ENCODE results near the gene LITAF.
"Not testable (repeated sequence)": the region's sequence is repeated elsewhere in the genome, so short reads cannot be mapped to it uniquely, and the experiment has no call there.

Gene LITAF

GRCh38 chr16:11504261-11504660 lies 82.5 kb downstream of the LITAF start:
- H3K27ac ChIP-seq (ENCODE audit: low read length); H3K9ac ChIP-seq (ENCODE audit: low read length); H3K9me3 ChIP-seq (ENCODE audit: control insufficient read depth, low read depth, low read length); H3K27me3 ChIP-seq (ENCODE audit: control insufficient read depth, insufficient read depth, low read length); H3K36me3 ChIP-seq (ENCODE audit: control insufficient read depth, low read depth, low read length); H3K4me3 ChIP-seq (ENCODE audit: low read length): not testable (repeated sequence)
- peaks cover 17% of the 10 kb centered on the region for H3K4me1 ChIP-seq (ENCODE audit: control insufficient read depth, low read depth, low read length)

GRCh38 chr16:11503566-11503965 lies 83.2 kb downstream of the LITAF start:
- Histone ChIP-seq H3K27ac (ENCODE audit: low read length) (no peak overlapping the region), H3K9me3 (ENCODE audit: control insufficient read depth, low read depth, low read length) (no peaks in the 10 kb centered on the region), H3K9ac (ENCODE audit: low read length) (no peak overlapping the region), H3K36me3 (ENCODE audit: control insufficient read depth, low read depth, low read length) (no peaks in the 10 kb centered on the region), H3K4me3 (ENCODE audit: low read length) (no peak overlapping the region), H3K27me3 (ENCODE audit: control insufficient read depth, insufficient read depth, low read length) (no peaks in the 10 kb centered on the region), H3K4me1 (ENCODE audit: control insufficient read depth, low read depth, low read length) (peaks cover 19% of the 10 kb centered on the region)

GRCh38 chr16:11502239-11502638 lies 84.5 kb downstream of the LITAF start:
- H3K9ac ChIP-seq (ENCODE audit: low read length), result no peak overlapping the region
- peak overlapping the region; percentile 18 for H3K4me3 ChIP-seq (ENCODE audit: low read length)
- no peaks in the 10 kb centered on the region for H3K27me3 ChIP-seq (ENCODE audit: control insufficient read depth, insufficient read depth, low read length)
- H3K9me3 ChIP-seq (ENCODE audit: control insufficient read depth, low read depth, low read length), result no peaks in the 10 kb centered on the region
- H3K4me1 ChIP-seq (ENCODE audit: control insufficient read depth, low read depth, low read length), result peaks cover 29% of the 10 kb centered on the region
- H3K36me3 ChIP-seq (ENCODE audit: control insufficient read depth, low read depth, low read length), result no peaks in the 10 kb centered on the region
- no peak overlapping the region for H3K27ac ChIP-seq (ENCODE audit: low read length)

GRCh38 chr16:11501632-11502031 lies 85.1 kb downstream of the LITAF start:
- Histone ChIP-seq H3K9me3 (ENCODE audit: control insufficient read depth, low read depth, low read length) (no peaks in the 10 kb centered on the region), H3K4me3 (ENCODE audit: low read length) (peak overlapping the region; percentile 18), H3K36me3 (ENCODE audit: control insufficient read depth, low read depth, low read length) (no peaks in the 10 kb centered on the region), H3K9ac (ENCODE audit: low read length) (no peak overlapping the region), H3K4me1 (ENCODE audit: control insufficient read depth, low read depth, low read length) (peaks cover 31% of the 10 kb centered on the region), H3K27ac (ENCODE audit: low read length) (no peak overlapping the region), H3K27me3 (ENCODE audit: control insufficient read depth, insufficient read depth, low read length) (no peaks in the 10 kb centered on the region)

GRCh38 chr16:11500700-11501346 lies 85.9 kb downstream of the LITAF start:
- Histone ChIP-seq H3K4me3 (ENCODE audit: low read length) (peak overlapping the region; percentile 18), H3K9ac (ENCODE audit: low read length) (no peak overlapping the region), H3K4me1 (ENCODE audit: control insufficient read depth, low read depth, low read length) (peaks cover 31% of the 10 kb centered on the region), H3K9me3 (ENCODE audit: control insufficient read depth, low read depth, low read length) (no peaks in the 10 kb centered on the region), H3K27me3 (ENCODE audit: control insufficient read depth, insufficient read depth, low read length) (no peaks in the 10 kb centered on the region), H3K36me3 (ENCODE audit: control insufficient read depth, low read depth, low read length) (no peaks in the 10 kb centered on the region), H3K27ac (ENCODE audit: low read length) (no peak overlapping the region)

- Histone ChIP-seq H3K9me3 (ENCODE audit: control insufficient read depth, low read depth, low read length) (no peaks in the 10 kb centered on the region), H3K4me3 (ENCODE audit: low read length) (no peak overlapping the region), H3K27me3 (ENCODE audit: control insufficient read depth, insufficient read depth, low read length) (no peaks in the 10 kb centered on the region), H3K4me1 (ENCODE audit: control insufficient read depth, low read depth, low read length) (peaks cover 31% of the 10 kb centered on the region), H3K9ac (ENCODE audit: low read length) (no peak overlapping the region), H3K27ac (ENCODE audit: low read length) (no peak overlapping the region), H3K36me3 (ENCODE audit: control insufficient read depth, low read depth, low read length) (no peaks in the 10 kb centered on the region)
Measured at GRCh38 chr16:11499295-11500089, 87.2 kb downstream of the LITAF start.

- no peak overlapping the region for H3K9ac ChIP-seq (ENCODE audit: low read length)
- H3K4me3 ChIP-seq (ENCODE audit: low read length), result no peak overlapping the region
- no peaks in the 10 kb centered on the region for H3K27me3 ChIP-seq (ENCODE audit: control insufficient read depth, insufficient read depth, low read length)
- no peaks in the 10 kb centered on the region for H3K36me3 ChIP-seq (ENCODE audit: control insufficient read depth, low read depth, low read length)
- H3K9me3 ChIP-seq (ENCODE audit: control insufficient read depth, low read depth, low read length), result no peaks in the 10 kb centered on the region
- H3K27ac ChIP-seq (ENCODE audit: low read length), result no peak overlapping the region
- H3K4me1 ChIP-seq (ENCODE audit: control insufficient read depth, low read depth, low read length), result peaks cover 31% of the 10 kb centered on the region
Measured at GRCh38 chr16:11498683-11499082, 88.0 kb downstream of the LITAF start.

GRCh38 chr16:11497851-11498289 lies 88.8 kb downstream of the LITAF start:
- Histone ChIP-seq H3K9ac (ENCODE audit: low read length) (no peak overlapping the region), H3K4me1 (ENCODE audit: control insufficient read depth, low read depth, low read length) (peaks cover 31% of the 10 kb centered on the region), H3K36me3 (ENCODE audit: control insufficient read depth, low read depth, low read length) (no peaks in the 10 kb centered on the region), H3K9me3 (ENCODE audit: control insufficient read depth, low read depth, low read length) (no peaks in the 10 kb centered on the region), H3K27me3 (ENCODE audit: control insufficient read depth, insufficient read depth, low read length) (no peaks in the 10 kb centered on the region), H3K4me3 (ENCODE audit: low read length) (no peak overlapping the region), H3K27ac (ENCODE audit: low read length) (no peak overlapping the region)

All from iPS-18a (cell line).